K562 (cell line): Measurements from ENCODE around the gene GZMM. TPM values are rescaled to one million over a fixed set of nuclear protein-coding genes. Genes with fewer than 3 reads are reported as not detected.

ENCODE experiments used
- ATAC-seq: fragments of 200-7000 bp; cut with Tn5 transposase; 3 replicates; pipeline ENCODE4 v1.9.1; 2020; ENCODE audit warnings: moderate library complexity
- BruUV-seq: library from RNA; stranded (reverse); fragments of 400-500 nt; replicated peaks from 2 replicates; lab custom pipeline; 2021; lab: Mats Ljungman, UMichigan
- CTCF ChIA-PET: fragments of 300-600 bp; formaldehyde crosslinking; extraction: SDS; loops from one replicate; lab custom pipeline; 2021; ENCODE audit warnings: low intra/inter-chr PET ratio; lab: Yijun Ruan, JAX
- POLR2A ChIA-PET: fragments of 300-600, 350-650 bp; sonication (Branson Sonifier 250); formaldehyde crosslinking; extraction: SDS; loops from one replicate; lab custom pipeline; 2021; ENCODE audit warnings: antibody characterized with exemption, inconsistent platforms; lab: Yijun Ruan, JAX
- DNase-seq, 4 experiments: peaks; one replicate each; pipeline versions ENCODE4 v3.0.0 to v3.0.0-alpha.2; 2011 to 2018; ENCODE audit warnings: low spot score in 3 of 4, mixed read lengths in 3 of 4; ENCODE audit errors: extremely low read depth in 1 of 4
- FAIRE-seq: peaks from 2 replicates; lab custom pipeline; 2011; peaks lifted over from hg19 to GRCh38; lab: Jason Lieb, UNC
- H2AFZ ChIP-seq: 2 replicates; pipeline ENCODE4 v1.6.0; 2011; ENCODE audit warnings: low read depth, low read length, control low read depth, inconsistent platforms
- H3K27ac ChIP-seq: fragments of 200-600 bp; 3 replicates; pipeline ENCODE4 v1.8.0; 2011; ENCODE audit warnings: low read depth, mild to moderate bottlenecking, control low read depth, inconsistent platforms, low read length, moderate library complexity, mixed read lengths; ENCODE audit errors: extremely low read depth
- H3K27me3 ChIP-seq, 2 experiments: fragments of 300-600 bp in 1 of 2; 2 replicates in 1 of 2; 3 replicates in 1 of 2; pipeline versions ENCODE4 v1.6.0 to v1.8.0; 2011; ENCODE audit warnings: inconsistent platforms in 2 of 2, low read length in 2 of 2, mild to moderate bottlenecking in 1 of 2, mixed read lengths in 1 of 2, moderate library complexity in 1 of 2; ENCODE audit not compliant: control insufficient read depth in 2 of 2, insufficient read depth in 2 of 2
- H3K36me3 ChIP-seq: fragments of 300-600 bp; 3 replicates; pipeline ENCODE4 v1.8.0; 2011; ENCODE audit warnings: mild to moderate bottlenecking, low read length, inconsistent platforms; ENCODE audit not compliant: control insufficient read depth, insufficient read depth
- H3K4me1 ChIP-seq, 2 experiments: fragments of 200-600 bp in 1 of 2; replicated peaks in 1 of 2; 2 replicates in 1 of 2; 3 replicates in 1 of 2; pipeline versions ENCODE4 v1.5.1 to v1.8.0; 2011; ENCODE audit warnings: inconsistent platforms in 2 of 2, low read length in 2 of 2, mild to moderate bottlenecking in 1 of 2, mixed read lengths in 1 of 2, moderate library complexity in 1 of 2; ENCODE audit not compliant: control insufficient read depth in 2 of 2, insufficient read depth in 2 of 2
- H3K4me2 ChIP-seq: 2 replicates; pipeline ENCODE4 v1.6.1; 2011; ENCODE audit warnings: low read length, control low read depth, inconsistent platforms, mixed read lengths; ENCODE audit not compliant: insufficient read depth
- H3K4me3 ChIP-seq: fragments of 200-600 bp; sonication (generic), shearing (Covaris generic); 2 replicates; pipeline ENCODE4 v1.5.1; 2016; ENCODE audit warnings: control low read depth, inconsistent platforms
- H3K79me2 ChIP-seq: fragments of 200-600 bp; 3 replicates; pipeline ENCODE4 v1.8.0; 2011; ENCODE audit warnings: low read length, inconsistent platforms; ENCODE audit not compliant: control insufficient read depth, insufficient read depth
- H3K9ac ChIP-seq, 2 experiments: 2 replicates each; pipeline versions ENCODE4 v1.6.0 to v1.6.1; 2011; ENCODE audit warnings: low read depth in 2 of 2, low read length in 2 of 2, control low read depth in 1 of 2, inconsistent platforms in 1 of 2, mild to moderate bottlenecking in 1 of 2, mixed read lengths in 1 of 2; ENCODE audit not compliant: insufficient read depth in 1 of 2
- H3K9me1 ChIP-seq: one replicate; pipeline ENCODE4 v1.6.0; 2011; ENCODE audit warnings: inconsistent platforms, mild to moderate bottlenecking, low read length, moderate library complexity; ENCODE audit not compliant: control insufficient read depth, insufficient read depth
- H3K9me3 ChIP-seq: replicated peaks from 2 replicates; pipeline ENCODE4 v1.5.1; 2011; ENCODE audit warnings: low read depth, low read length, inconsistent platforms; ENCODE audit not compliant: control insufficient read depth, insufficient read depth
- H4K20me1 ChIP-seq: replicated peaks from 2 replicates; pipeline ENCODE4 v1.6.1; 2011; ENCODE audit warnings: low read length, inconsistent platforms, mixed read lengths; ENCODE audit not compliant: control insufficient read depth, insufficient read depth
- EP400 ChIP-seq: fragments of 450-650 bp; IDR thresholded peaks from 2 replicates; pipeline ENCODE4 v1.6.1; 2017; ENCODE audit warnings: antibody characterized with exemption, mild to moderate bottlenecking, moderate library complexity
- ETV6 ChIP-seq, 3 experiments: fragments of 150-350 bp in 1 of 3; sonication (generic) in 1 of 3; formaldehyde crosslinking in 1 of 3; IDR thresholded peaks; 2 replicates each; pipeline versions ENCODE4 v1.6.1 to v1.8.0; 2014 to 2022; ENCODE audit warnings: borderline replicate concordance in 2 of 3, low read depth in 2 of 3, antibody characterized with exemption in 1 of 3, low read length in 1 of 3, mild to moderate bottlenecking in 1 of 3, missing genetic modification reagents in 1 of 3
- FOXJ2 ChIP-seq: fragments of 200-800 bp; sonication (Bioruptor generic); IDR thresholded peaks from 2 replicates; pipeline ENCODE4 v1.6.1; 2016; ENCODE audit warnings: missing genetic modification characterization, missing compliant biosample characterization
- GABPB1 ChIP-seq: sonication (generic); formaldehyde crosslinking; IDR thresholded peaks from 2 replicates; pipeline ENCODE4 v1.8.0; 2022; ENCODE audit warnings: mild to moderate bottlenecking, missing genetic modification reagents
- GTF2F1 ChIP-seq: IDR thresholded peaks from 2 replicates; pipeline ENCODE4 v1.6.1; 2011; ENCODE audit warnings: low read depth, low read length, improper control_type of control experiment
- MCM2 ChIP-seq: fragments of 450-650 bp; IDR thresholded peaks from 2 replicates; pipeline ENCODE4 v1.6.1; 2017; ENCODE audit warnings: low read depth, mild to moderate bottlenecking
- SLC30A9 ChIP-seq: fragments of 250-450 bp; sonication (Bioruptor Pico); IDR thresholded peaks from 2 replicates; pipeline ENCODE4 v1.8.0; 2022; ENCODE audit warnings: mild to moderate bottlenecking, moderate library complexity
- SP1 ChIP-seq: sonication (generic); formaldehyde crosslinking; IDR thresholded peaks from 2 replicates; pipeline ENCODE4 v1.8.1; 2022; ENCODE audit warnings: mild to moderate bottlenecking, missing genetic modification reagents
- TSC22D4 ChIP-seq: fragments of 450-650 bp; IDR thresholded peaks from 2 replicates; pipeline ENCODE4 v1.6.1; 2016; ENCODE audit warnings: missing genetic modification characterization, missing biosample characterization, control low read depth
- ZBTB7A ChIP-seq: IDR thresholded peaks from 2 replicates; pipeline ENCODE4 v1.6.1; 2011; ENCODE audit warnings: low read depth, mild to moderate bottlenecking, low read length, moderate library complexity, borderline replicate concordance; ENCODE audit not compliant: control insufficient read depth
- ZNF398 ChIP-seq: fragments of 250-450 bp; sonication (Bioruptor Pico); IDR thresholded peaks from 2 replicates; pipeline ENCODE4 v1.8.0; 2021; ENCODE audit warnings: moderate library complexity, mild to moderate bottlenecking, inconsistent platforms
- ZSCAN32 ChIP-seq: fragments of 450-650 bp; formaldehyde crosslinking; IDR thresholded peaks from 2 replicates; pipeline ENCODE4 v1.4.0; 2020; ENCODE audit warnings: mild to moderate bottlenecking, moderate library complexity
- WGBS: fragments of 100-300 bp; shearing (Covaris generic); methylation state at CpG from one replicate; pipeline ENCODE4 v1.1.6; 2016; ENCODE audit warnings: low coverage, mixed read lengths; ENCODE audit not compliant: insufficient coverage; ENCODE audit errors: missing lambda C conversion rate; 5-methylcytosine and 5-hydroxymethylcytosine counted together
- in situ Hi-C: fragments of 300-500 bp; cut with MboI; formaldehyde crosslinking; loops from 4 replicates; pipeline ENCODE4 v1.15.0; 2018; ENCODE audit warnings: inconsistent platforms, mixed read lengths
- intact Hi-C: fragments of 100-400 bp; cut with micrococcal nuclease; formaldehyde crosslinking; loops from 2 replicates; pipeline ENCODE4 v1.14.2; 2022
- polyA plus RNA-seq, 8 experiments: library from polyadenylated mRNA; depleted of rRNA in 4 of 8; stranded (reverse) in 5 of 8; unstranded in 3 of 8; fragments of >200 nt; fragmentation: Nextera tagmentation in 2 of 8; fragmentation: Illumina TruSeq in 1 of 8; extraction: Ambion mirVana in 2 of 8; extraction: Trizol in 1 of 8; gene quantifications; 2 replicates each; pipeline versions ENCODE4 v1.2.1 to v1.2.3, GENCODE V29; 2011 to 2014; ENCODE audit warnings: inconsistent platforms in 1 of 8, missing spikeins in 1 of 8
- total RNA-seq, 7 experiments: library from RNA; depleted of rRNA in 6 of 7; stranded (reverse); fragments of >200 nt in 6 of 7; fragmentation: Illumina TruSeq in 2 of 7; extraction: Trizol in 2 of 7; gene quantifications; 2 replicates each; pipeline versions ENCODE4 v1.2.1 to v1.2.3, GENCODE V29; 2011 to 2021; ENCODE audit warnings: low replicate concordance in 1 of 7
- TF ChIP-seq, protein P1 (sequence below): fragments of 450-650 bp; formaldehyde crosslinking; conservative IDR thresholded peaks from 2 replicates; pipeline ENCODE4 v1.4.0; 2022; ENCODE audit warnings: mild to moderate bottlenecking, missing genetic modification characterization
- TF ChIP-seq, protein P2 (sequence below): sonication (generic); formaldehyde crosslinking; IDR thresholded peaks from 2 replicates; pipeline ENCODE4 v1.9.0; 2022; ENCODE audit warnings: mild to moderate bottlenecking, missing genetic modification reagents

The GZMM gene
- total and polyA plus RNA-seq, 9 of the 15 experiments (the other 6 are each of a cell fraction or from before 2014, with no cell fraction given), result 0.08 to 2.6 (median 0.70) TPM; not detected in 2

DNA sequence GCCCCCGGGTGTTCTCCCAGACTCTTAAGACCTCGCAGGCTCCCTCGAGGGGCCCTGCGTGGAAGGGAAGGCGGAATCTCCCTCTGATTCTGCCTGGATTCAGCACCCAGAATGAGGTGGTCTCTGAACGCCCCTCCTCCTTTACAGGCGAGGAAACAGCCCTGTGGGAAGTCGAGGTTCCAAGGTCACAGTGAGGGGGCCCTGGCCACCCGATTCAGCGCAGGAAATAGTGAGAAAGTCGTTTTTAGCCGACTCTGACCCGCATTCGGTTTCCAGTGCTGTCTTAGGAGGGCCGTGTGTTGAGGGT, 29.6 kb downstream of the GZMM start (continued):
- TF ChIP-seq ZBTB7A (0 out of 2 replicates have a peak, but pooled peaks have one; percentile 11), MCM2 (no peak), SLC30A9 (no peak), SP1 (CRISPR knock-in tag) (peak; percentile 19; the same call in 1 of the 2 replicates), GABPB1 (0 out of 2 replicates have a peak, but pooled peaks have one; percentile 1)

- Histone ChIP-seq H2AFZ (no peak overlapping the region), H3K27me3 (no peaks in the 10 kb centered on the region), H3K36me3 (peaks cover 42% of the 10 kb centered on the region; the same call in 2 of the 3 replicates), H3K9me3 (peaks cover 3% of the 10 kb centered on the region), H3K4me2 (peak overlapping the region; percentile 79), H3K9me1 (peaks cover 15% of the 10 kb centered on the region), H3K9ac (peak overlapping the region; percentile 53 to 95; a peak in 3 of 4 replicates), H3K4me3 (peak overlapping the region; percentile 99; the same call in 1 of the 2 replicates), H3K27ac (peak overlapping the region; percentile 73), H3K4me1 (peaks cover 28 to 85% of the 10 kb centered on the region in 2 experiments), H4K20me1 (peaks cover 63% of the 10 kb centered on the region), H3K79me2 (peaks cover 78% of the 10 kb centered on the region)
- FAIRE-seq (peak; percentile 99), DNase-seq (peak; percentile 74 to 96 (median 82)), ATAC-seq (peak; percentile 78)
- CTCF ChIA-PET, result no interaction called here
- in situ Hi-C loops (no loop called here), intact Hi-C loops (loop anchor here (2.0 kb wide), 1 partner anchor 30 kb away; no protein-coding TSS in a partner anchor)
- BruUV-seq, result no TSS peak
- 3% methylated on average over 27 of the region's 32 CpGs for WGBS
- POLR2A ChIA-PET, result interaction anchor here (0.5 to 2.3 kb wide), 17 partner anchors 8 to 1016 kb away, joined by 3 to 41 read pairs (median 3); partner anchors contain the start of genes CDC34 and HCN2
- TF ChIP-seq TSC22D4 (tag) (no peak), ZNF398 (no peak), ZSCAN32 (no peak), GTF2F1 (peak; percentile 58; the same call in 1 of the 2 replicates), ETV6 (IDR thresholded peaks at IDR 0.05; ENCODE audit: borderline replicate concordance in 1 of 2, low read depth in 2 of 2, low read length in 1 of 2) (0 out of 4 replicates have a peak, but pooled peaks of 1 of the 2 experiments have one; percentile 53), ETV6 (CRISPR knock-in tag; IDR thresholded peaks at IDR 0.05; ENCODE audit: borderline replicate concordance) (no peak), EP400 (peak; percentile 76), FOXJ2 (tag) (no peak)
- TF ChIP-seq, protein P1, sequence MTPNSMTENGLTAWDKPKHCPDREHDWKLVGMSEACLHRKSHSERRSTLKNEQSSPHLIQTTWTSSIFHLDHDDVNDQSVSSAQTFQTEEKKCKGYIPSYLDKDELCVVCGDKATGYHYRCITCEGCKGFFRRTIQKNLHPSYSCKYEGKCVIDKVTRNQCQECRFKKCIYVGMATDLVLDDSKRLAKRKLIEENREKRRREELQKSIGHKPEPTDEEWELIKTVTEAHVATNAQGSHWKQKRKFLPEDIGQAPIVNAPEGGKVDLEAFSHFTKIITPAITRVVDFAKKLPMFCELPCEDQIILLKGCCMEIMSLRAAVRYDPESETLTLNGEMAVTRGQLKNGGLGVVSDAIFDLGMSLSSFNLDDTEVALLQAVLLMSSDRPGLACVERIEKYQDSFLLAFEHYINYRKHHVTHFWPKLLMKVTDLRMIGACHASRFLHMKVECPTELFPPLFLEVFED, result no peak
- TF ChIP-seq, protein P2, sequence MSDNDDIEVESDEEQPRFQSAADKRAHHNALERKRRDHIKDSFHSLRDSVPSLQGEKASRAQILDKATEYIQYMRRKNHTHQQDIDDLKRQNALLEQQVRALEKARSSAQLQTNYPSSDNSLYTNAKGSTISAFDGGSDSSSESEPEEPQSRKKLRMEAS (CRISPR knock-in tag), result peak; percentile 94
Observed at GRCh38 chr19:574658-575526, 31.0 kb downstream of the GZMM start.
